K562 (cell line): Measurements from ENCODE around the gene ATP10B. TPM values are rescaled to one million over a fixed set of nuclear protein-coding genes. Genes with fewer than 3 reads are reported as not detected.

ENCODE experiments used
- ATAC-seq: fragments of 200-7000 bp; cut with Tn5 transposase; 3 replicates; pipeline ENCODE4 v1.9.1; 2020; ENCODE audit warnings: moderate library complexity
- BruUV-seq: library from RNA; stranded (reverse); fragments of 400-500 nt; replicated peaks from 2 replicates; lab custom pipeline; 2021; lab: Mats Ljungman, UMichigan
- CTCF ChIA-PET: fragments of 300-600 bp; formaldehyde crosslinking; extraction: SDS; loops from one replicate; lab custom pipeline; 2021; ENCODE audit warnings: low intra/inter-chr PET ratio; lab: Yijun Ruan, JAX
- POLR2A ChIA-PET: fragments of 300-600, 350-650 bp; sonication (Branson Sonifier 250); formaldehyde crosslinking; extraction: SDS; loops from one replicate; lab custom pipeline; 2021; ENCODE audit warnings: antibody characterized with exemption, inconsistent platforms; lab: Yijun Ruan, JAX
- DNase-seq, 4 experiments: peaks; one replicate each; pipeline versions ENCODE4 v3.0.0 to v3.0.0-alpha.2; 2011 to 2018; ENCODE audit warnings: low spot score in 3 of 4, mixed read lengths in 3 of 4; ENCODE audit errors: extremely low read depth in 1 of 4
- FAIRE-seq: peaks from 2 replicates; lab custom pipeline; 2011; peaks lifted over from hg19 to GRCh38; lab: Jason Lieb, UNC
- H2AFZ ChIP-seq: 2 replicates; pipeline ENCODE4 v1.6.0; 2011; ENCODE audit warnings: low read depth, low read length, control low read depth, inconsistent platforms
- H3K27ac ChIP-seq: fragments of 200-600 bp; 3 replicates; pipeline ENCODE4 v1.8.0; 2011; ENCODE audit warnings: low read depth, mild to moderate bottlenecking, control low read depth, inconsistent platforms, low read length, moderate library complexity, mixed read lengths; ENCODE audit errors: extremely low read depth
- H3K27me3 ChIP-seq, 2 experiments: fragments of 300-600 bp in 1 of 2; 2 replicates in 1 of 2; 3 replicates in 1 of 2; pipeline versions ENCODE4 v1.6.0 to v1.8.0; 2011; ENCODE audit warnings: inconsistent platforms in 2 of 2, low read length in 2 of 2, mild to moderate bottlenecking in 1 of 2, mixed read lengths in 1 of 2, moderate library complexity in 1 of 2; ENCODE audit not compliant: control insufficient read depth in 2 of 2, insufficient read depth in 2 of 2
- H3K36me3 ChIP-seq: fragments of 300-600 bp; 3 replicates; pipeline ENCODE4 v1.8.0; 2011; ENCODE audit warnings: mild to moderate bottlenecking, low read length, inconsistent platforms; ENCODE audit not compliant: control insufficient read depth, insufficient read depth
- H3K4me1 ChIP-seq, 2 experiments: fragments of 200-600 bp in 1 of 2; replicated peaks in 1 of 2; 2 replicates in 1 of 2; 3 replicates in 1 of 2; pipeline versions ENCODE4 v1.5.1 to v1.8.0; 2011; ENCODE audit warnings: inconsistent platforms in 2 of 2, low read length in 2 of 2, mild to moderate bottlenecking in 1 of 2, mixed read lengths in 1 of 2, moderate library complexity in 1 of 2; ENCODE audit not compliant: control insufficient read depth in 2 of 2, insufficient read depth in 2 of 2
- H3K4me2 ChIP-seq: 2 replicates; pipeline ENCODE4 v1.6.1; 2011; ENCODE audit warnings: low read length, control low read depth, inconsistent platforms, mixed read lengths; ENCODE audit not compliant: insufficient read depth
- H3K4me3 ChIP-seq: fragments of 200-600 bp; sonication (generic), shearing (Covaris generic); 2 replicates; pipeline ENCODE4 v1.5.1; 2016; ENCODE audit warnings: control low read depth, inconsistent platforms
- H3K79me2 ChIP-seq: fragments of 200-600 bp; 3 replicates; pipeline ENCODE4 v1.8.0; 2011; ENCODE audit warnings: low read length, inconsistent platforms; ENCODE audit not compliant: control insufficient read depth, insufficient read depth
- H3K9ac ChIP-seq, 2 experiments: 2 replicates each; pipeline versions ENCODE4 v1.6.0 to v1.6.1; 2011; ENCODE audit warnings: low read depth in 2 of 2, low read length in 2 of 2, control low read depth in 1 of 2, inconsistent platforms in 1 of 2, mild to moderate bottlenecking in 1 of 2, mixed read lengths in 1 of 2; ENCODE audit not compliant: insufficient read depth in 1 of 2
- H3K9me1 ChIP-seq: one replicate; pipeline ENCODE4 v1.6.0; 2011; ENCODE audit warnings: inconsistent platforms, mild to moderate bottlenecking, low read length, moderate library complexity; ENCODE audit not compliant: control insufficient read depth, insufficient read depth
- H3K9me3 ChIP-seq: replicated peaks from 2 replicates; pipeline ENCODE4 v1.5.1; 2011; ENCODE audit warnings: low read depth, low read length, inconsistent platforms; ENCODE audit not compliant: control insufficient read depth, insufficient read depth
- H4K20me1 ChIP-seq: replicated peaks from 2 replicates; pipeline ENCODE4 v1.6.1; 2011; ENCODE audit warnings: low read length, inconsistent platforms, mixed read lengths; ENCODE audit not compliant: control insufficient read depth, insufficient read depth
- CBX1 ChIP-seq: sonication (generic); IDR thresholded peaks from 2 replicates; pipeline ENCODE4 v1.6.1; 2016; ENCODE audit warnings: antibody characterized with exemption, low read depth, mild to moderate bottlenecking
- ELF4 ChIP-seq: fragments of 450-650 bp; formaldehyde crosslinking; IDR thresholded peaks from 2 replicates; pipeline ENCODE4 v1.4.0; 2022; ENCODE audit warnings: missing genetic modification characterization
- ERF ChIP-seq: fragments of 450-650 bp; formaldehyde crosslinking; IDR thresholded peaks from 2 replicates; pipeline ENCODE4 v1.4.0; 2020; ENCODE audit warnings: mild to moderate bottlenecking, mixed read lengths
- KAT2B ChIP-seq: IDR thresholded peaks from one replicate; pipeline ENCODE4 v1.6.1; 2012; ENCODE audit warnings: low read depth, mild to moderate bottlenecking, control low read depth, inconsistent platforms, low read length, moderate library complexity
- NFXL1 ChIP-seq: fragments of 450-650 bp; formaldehyde crosslinking; IDR thresholded peaks from 2 replicates; pipeline ENCODE4 v1.4.0; 2021; ENCODE audit warnings: mild to moderate bottlenecking
- NR1H2 ChIP-seq: sonication (generic); formaldehyde crosslinking; IDR thresholded peaks from 2 replicates; pipeline ENCODE4 v1.4.0; 2020; ENCODE audit warnings: mild to moderate bottlenecking, missing genetic modification reagents
- PRDM10 ChIP-seq: fragments of 450-650 bp; IDR thresholded peaks from 2 replicates; pipeline ENCODE4 v1.6.1; 2018; ENCODE audit not compliant: partially characterized antibody
- PREB ChIP-seq: sonication (generic); formaldehyde crosslinking; IDR thresholded peaks from 2 replicates; pipeline ENCODE4 v1.8.1; 2023; ENCODE audit warnings: mild to moderate bottlenecking, missing genetic modification reagents
- RERE ChIP-seq: sonication (generic); formaldehyde crosslinking; IDR thresholded peaks from 2 replicates; pipeline ENCODE4 v1.8.0; 2023; ENCODE audit warnings: missing genetic modification reagents, mild to moderate bottlenecking, borderline replicate concordance
- U2AF1 ChIP-seq: fragments of 200-400 bp; formaldehyde crosslinking; optimal IDR thresholded peaks from 2 replicates; pipeline ENCODE3; 2017; ENCODE audit warnings: mild to moderate bottlenecking, low read depth, low read length, moderate library complexity
- ZNF512 ChIP-seq: IDR thresholded peaks from 2 replicates; pipeline ENCODE4 v1.6.1; 2016; ENCODE audit warnings: missing genetic modification characterization, missing compliant biosample characterization
- WGBS: fragments of 100-300 bp; shearing (Covaris generic); methylation state at CpG from one replicate; pipeline ENCODE4 v1.1.6; 2016; ENCODE audit warnings: low coverage, mixed read lengths; ENCODE audit not compliant: insufficient coverage; ENCODE audit errors: missing lambda C conversion rate; 5-methylcytosine and 5-hydroxymethylcytosine counted together
- in situ Hi-C: fragments of 300-500 bp; cut with MboI; formaldehyde crosslinking; loops from 4 replicates; pipeline ENCODE4 v1.15.0; 2018; ENCODE audit warnings: inconsistent platforms, mixed read lengths
- intact Hi-C: fragments of 100-400 bp; cut with micrococcal nuclease; formaldehyde crosslinking; loops from 2 replicates; pipeline ENCODE4 v1.14.2; 2022
- polyA plus RNA-seq, 8 experiments: library from polyadenylated mRNA; depleted of rRNA in 4 of 8; stranded (reverse) in 5 of 8; unstranded in 3 of 8; fragments of >200 nt; fragmentation: Nextera tagmentation in 2 of 8; fragmentation: Illumina TruSeq in 1 of 8; extraction: Ambion mirVana in 2 of 8; extraction: Trizol in 1 of 8; gene quantifications; 2 replicates each; pipeline versions ENCODE4 v1.2.1 to v1.2.3, GENCODE V29; 2011 to 2014; ENCODE audit warnings: inconsistent platforms in 1 of 8, missing spikeins in 1 of 8
- total RNA-seq, 7 experiments: library from RNA; depleted of rRNA in 6 of 7; stranded (reverse); fragments of >200 nt in 6 of 7; fragmentation: Illumina TruSeq in 2 of 7; extraction: Trizol in 2 of 7; gene quantifications; 2 replicates each; pipeline versions ENCODE4 v1.2.1 to v1.2.3, GENCODE V29; 2011 to 2021; ENCODE audit warnings: low replicate concordance in 1 of 7

Gene ATP10B
- total and polyA plus RNA-seq, 9 of the 15 experiments (the other 6 are each of a cell fraction or from before 2014, with no cell fraction given), result 0.04 TPM; not detected in 8

- Histone ChIP-seq H3K9me3 (no peaks in the 10 kb centered on the region), H3K79me2 (no peaks in the 10 kb centered on the region), H4K20me1 (no peaks in the 10 kb centered on the region), H3K27me3 (no peaks in the 10 kb centered on the region), H3K4me2 (no peak overlapping the region), H3K9me1 (no peaks in the 10 kb centered on the region), H3K4me3 (no peak overlapping the region), H3K27ac (no peak overlapping the region), H3K36me3 (no peaks in the 10 kb centered on the region), H3K4me1 (no peaks in the 10 kb centered on the region), H3K9ac (no peak overlapping the region), H2AFZ (no peak overlapping the region)
- FAIRE-seq (no peak), ATAC-seq (no peak), DNase-seq (no peak)
- CTCF ChIA-PET, result no interaction called here
- in situ Hi-C loops (no loop called here), intact Hi-C loops (no loop called here)
- BruUV-seq, result no TSS peak
- POLR2A ChIA-PET, result no interaction called here
- 0% methylated on average over 4 of the region's 4 CpGs for WGBS
- TF ChIP-seq ZNF512 (tag), result no peak
- no peak for TF ChIP-seq ERF (CRISPR knock-in tag)
- no peak for TF ChIP-seq PREB (CRISPR knock-in tag)
- TF ChIP-seq NR1H2 (CRISPR knock-in tag), result no peak
- TF ChIP-seq ELF4 (CRISPR knock-in tag), result no peak
- no peak for TF ChIP-seq CBX1
- no peak for TF ChIP-seq U2AF1
- TF ChIP-seq RERE (CRISPR knock-in tag), result no peak
- no peak for TF ChIP-seq NFXL1 (CRISPR knock-in tag)
- TF ChIP-seq KAT2B, result no peak
- no peak for TF ChIP-seq PRDM10
Observed at GRCh38 chr5:160869989-160870521, 18.0 kb upstream of the ATP10B start.
